Stimulated activated naive CD8-positive, alpha-beta T cell treated with anti-CD3 and anti-CD28 coated beads, Interleukin-15, Interleukin-2, amounts not matched to agents 100 U/mL and 50 U/mL, for 24 hours (primary cell): ENCODE data around the gene GID4.

ENCODE experiments used
- ATAC-seq: fragments of 150-1000 bp; cut with Tn5 transposase; one replicate; pipeline ENCODE4 v1.10.0; 2021
- DNase-seq: peaks from one replicate; pipeline ENCODE4 v3.0.0; 2021

Gene GID4

GRCh38 chr17:18102640-18103039, 63.4 kb downstream of the GID4 start:
- ATAC-seq (no peak), DNase-seq (no peak)

GRCh38 chr17:18105027-18105426, 65.8 kb downstream of the GID4 start:
- DNase-seq = no peak
- ATAC-seq = no peak

- ATAC-seq (no peak), DNase-seq (no peak)
Observed at GRCh38 chr17:18105595-18105994, 66.4 kb downstream of the GID4 start.

- no peak for DNase-seq
- no peak for ATAC-seq
Observed at GRCh38 chr17:18106211-18106610, 67.0 kb downstream of the GID4 start.

- no peak for DNase-seq
- no peak for ATAC-seq
Observed at GRCh38 chr17:18107061-18107790, 68.0 kb downstream of the GID4 start.

- DNase-seq (no peak), ATAC-seq (no peak)
Observed at GRCh38 chr17:18107971-18108370, 68.8 kb downstream of the GID4 start.

GRCh38 chr17:18108401-18109312, 69.4 kb downstream of the GID4 start, which contains the start of gene MYO15A:
Gene MYO15A (plus strand): TSS chr17:18108756. CDS start chr17:18118801, 10,045 bp downstream.
- DNase-seq = no peak
- no peak for ATAC-seq

GRCh38 chr17:18109935-18110485, 70.8 kb downstream of the GID4 start:
- ATAC-seq (no peak), DNase-seq (no peak)

- ATAC-seq (no peak), DNase-seq (no peak)
Observed at GRCh38 chr17:18110636-18111145, 71.5 kb downstream of the GID4 start.

- ATAC-seq (no peak), DNase-seq (no peak)
Observed at GRCh38 chr17:18111330-18111971, 72.2 kb downstream of the GID4 start.

- DNase-seq (no peak), ATAC-seq (no peak)
Observed at GRCh38 chr17:18115517-18115916, 76.3 kb downstream of the GID4 start.

- ATAC-seq = no peak
- DNase-seq = no peak
Observed at GRCh38 chr17:18116078-18116477, 76.9 kb downstream of the GID4 start.

GRCh38 chr17:18117533-18117932, 78.3 kb downstream of the GID4 start:
- ATAC-seq = no peak
- no peak for DNase-seq
